Activated B cell treated with CpG ODN at 0.5 μM for 24 hours (primary cell): ENCODE measurements around the gene RASSF8. TPM values are rescaled to one million over a fixed set of nuclear protein-coding genes. Genes with fewer than 3 reads are reported as not detected.
A peak's percentile ranks its signal among the peaks of the same experiment; 100 is the strongest.

Experiments used
- ATAC-seq: fragments of 200-7000 bp; cut with Tn5 transposase; one replicate; pipeline ENCODE4 v1.10.0; 2021; ENCODE audit warnings: low read depth, mild to moderate bottlenecking, moderate library complexity
- CTCF ChIA-PET: fragments of 350-600 bp; sonication (Branson Sonifier 250); formaldehyde crosslinking; loops from one replicate; lab custom pipeline; 2021; ENCODE audit warnings: antibody characterized with exemption; lab: Charles Lee
- POLR2A ChIA-PET: fragments of 350-600 bp; sonication (Branson Sonifier 250); formaldehyde crosslinking; loops from one replicate; lab custom pipeline; 2021; ENCODE audit warnings: antibody characterized with exemption; lab: Charles Lee
- DNase-seq: peaks from one replicate; pipeline ENCODE4 v3.0.0; 2022
- H3K27ac Mint-ChIP-seq: one replicate; pipeline ENCODE4 v1.8.0; 2020; ENCODE audit warnings: mixed read lengths
- H3K27me3 Mint-ChIP-seq: one replicate; pipeline ENCODE4 v1.8.0; 2021; ENCODE audit warnings: mixed read lengths
- H3K36me3 Mint-ChIP-seq: one replicate; pipeline ENCODE4 v1.8.0; 2021; ENCODE audit warnings: low read depth, mixed read lengths
- H3K4me1 Mint-ChIP-seq: one replicate; pipeline ENCODE4 v1.8.0; 2021; ENCODE audit warnings: mixed read lengths
- H3K4me3 Mint-ChIP-seq: one replicate; pipeline ENCODE4 v1.8.0; 2020; ENCODE audit warnings: mild to moderate bottlenecking, mixed read lengths
- H3K9me3 Mint-ChIP-seq: one replicate; pipeline ENCODE4 v1.8.0; 2020; ENCODE audit warnings: mixed read lengths
- intact Hi-C: fragments of 100-400 bp; cut with micrococcal nuclease; formaldehyde crosslinking; loops from one replicate; pipeline ENCODE4 v1.15.1; 2024
- total RNA-seq: library from RNA; stranded (reverse); gene quantifications from 2 replicates; pipeline ENCODE4 v1.2.3, GENCODE V29; 2022
- TF ChIP-seq, protein P1 (sequence below): fragments of 200-600 bp; IDR thresholded peaks from one replicate; pipeline ENCODE4 v1.8.0; 2022; ENCODE audit warnings: antibody characterized with exemption, mild to moderate bottlenecking

The RASSF8 gene
- total RNA-seq, 1 donor from 2014 or later: 0.58 TPM

DNA sequence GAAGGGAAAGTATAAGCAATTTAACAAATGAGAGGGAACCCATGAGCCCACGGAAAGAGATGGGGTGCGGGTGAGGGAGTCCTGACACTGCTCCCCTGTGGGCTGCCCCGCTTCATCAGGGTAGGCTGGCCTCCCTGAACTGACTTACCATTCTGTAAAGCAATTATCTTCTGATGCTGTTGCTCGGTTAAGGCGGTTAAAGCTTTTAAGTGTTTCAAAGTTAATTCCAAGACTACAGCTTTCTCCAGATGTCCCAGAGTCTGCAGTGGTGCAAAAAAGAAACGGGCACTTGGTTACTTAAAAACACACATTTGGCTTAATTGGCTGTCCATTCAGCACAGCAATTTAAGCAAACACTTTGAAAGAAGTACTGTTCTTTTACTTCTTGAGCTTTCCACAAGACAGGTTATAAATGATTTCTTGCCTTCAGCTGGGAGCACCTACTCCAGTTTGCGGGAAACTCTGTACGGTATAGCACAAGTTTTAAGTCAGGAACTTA, 165.0 kb downstream of the RASSF8 start:
- ChIA-PET POLR2A (interaction anchor here (0.5 to 9.3 kb wide), 14 partner anchors 9 to 397 kb away, joined by 3 to 189 read pairs (median 6); partner anchors contain the start of gene SSPN), CTCF (interaction anchor here (0.6 to 8.5 kb wide), 15 partner anchors 9 to 491 kb away, joined by 3 to 74 read pairs (median 4); no protein-coding TSS in a partner anchor)
- TF ChIP-seq, protein P1, sequence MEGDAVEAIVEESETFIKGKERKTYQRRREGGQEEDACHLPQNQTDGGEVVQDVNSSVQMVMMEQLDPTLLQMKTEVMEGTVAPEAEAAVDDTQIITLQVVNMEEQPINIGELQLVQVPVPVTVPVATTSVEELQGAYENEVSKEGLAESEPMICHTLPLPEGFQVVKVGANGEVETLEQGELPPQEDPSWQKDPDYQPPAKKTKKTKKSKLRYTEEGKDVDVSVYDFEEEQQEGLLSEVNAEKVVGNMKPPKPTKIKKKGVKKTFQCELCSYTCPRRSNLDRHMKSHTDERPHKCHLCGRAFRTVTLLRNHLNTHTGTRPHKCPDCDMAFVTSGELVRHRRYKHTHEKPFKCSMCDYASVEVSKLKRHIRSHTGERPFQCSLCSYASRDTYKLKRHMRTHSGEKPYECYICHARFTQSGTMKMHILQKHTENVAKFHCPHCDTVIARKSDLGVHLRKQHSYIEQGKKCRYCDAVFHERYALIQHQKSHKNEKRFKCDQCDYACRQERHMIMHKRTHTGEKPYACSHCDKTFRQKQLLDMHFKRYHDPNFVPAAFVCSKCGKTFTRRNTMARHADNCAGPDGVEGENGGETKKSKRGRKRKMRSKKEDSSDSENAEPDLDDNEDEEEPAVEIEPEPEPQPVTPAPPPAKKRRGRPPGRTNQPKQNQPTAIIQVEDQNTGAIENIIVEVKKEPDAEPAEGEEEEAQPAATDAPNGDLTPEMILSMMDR: no peak
- H3K27me3 Mint-ChIP-seq: no peaks in the 10 kb centered on the region
- intact Hi-C loops: loop anchor here (1.0 to 2.0 kb wide), 2 partner anchors 9 to 63 kb away; no protein-coding TSS in a partner anchor
- H3K4me3 Mint-ChIP-seq: peak overlapping the region; percentile 96
- H3K9me3 Mint-ChIP-seq: no peaks in the 10 kb centered on the region
- ATAC-seq: no peak
- peaks cover 66% of the 10 kb centered on the region for H3K4me1 Mint-ChIP-seq
- DNase-seq: no peak
- H3K36me3 Mint-ChIP-seq: peaks cover 18% of the 10 kb centered on the region
- H3K27ac Mint-ChIP-seq: peak overlapping the region; percentile 97

DNA sequence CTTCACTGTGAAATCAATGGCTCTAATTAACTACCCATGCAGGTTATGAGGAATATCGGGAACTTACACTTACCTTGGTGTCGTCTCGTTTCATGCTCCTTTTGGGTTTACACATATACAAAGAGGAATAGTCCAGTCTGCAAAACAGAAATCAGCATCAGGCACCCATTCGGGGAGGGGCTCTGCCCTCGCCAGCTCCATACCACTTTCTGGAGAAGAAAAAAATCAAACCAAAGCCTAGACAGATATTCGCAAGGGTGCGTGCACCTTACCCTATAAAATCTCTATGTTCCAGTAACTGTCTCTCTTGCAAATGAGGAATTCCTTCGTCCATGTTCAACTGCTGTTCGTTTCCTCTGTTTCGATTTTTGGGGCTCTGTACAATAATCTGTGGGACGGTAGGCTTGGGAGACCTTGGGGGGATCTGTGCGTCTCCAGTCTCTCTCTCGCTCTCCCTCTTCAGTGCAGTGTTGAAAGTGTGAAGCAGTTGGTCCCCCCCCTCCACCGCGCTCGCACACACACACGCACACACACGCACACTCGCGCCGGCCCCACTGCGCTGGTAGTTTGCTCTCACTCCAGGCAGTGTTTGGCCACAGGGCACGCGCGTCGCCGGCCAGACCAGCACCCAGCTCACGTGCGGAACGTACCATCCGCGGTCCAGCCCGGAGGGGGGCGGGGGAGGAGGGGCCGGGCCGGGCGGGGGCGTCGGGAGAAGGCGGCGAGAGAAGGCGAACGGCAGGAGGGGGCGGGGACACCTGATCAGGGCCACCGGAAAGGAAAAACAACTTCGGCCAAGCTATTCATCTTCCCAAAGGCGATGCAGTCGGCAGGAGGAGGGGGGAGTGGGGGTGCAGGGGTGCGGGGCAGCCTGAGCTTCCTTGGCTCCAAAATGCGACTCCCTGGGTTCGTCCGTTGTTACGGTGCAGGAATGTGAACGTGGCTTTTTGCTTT, 166.2 kb downstream of the RASSF8 start, which contains the start of gene BHLHE41:
Gene BHLHE41 (minus strand): TSS at position 592 of the 954 bp plus-strand sequence. CDS start 258 bp downstream, at position 334.
- Mint-ChIP-seq H3K4me1 (peaks cover 59% of the 10 kb centered on the region), H3K27me3 (no peaks in the 10 kb centered on the region), H3K36me3 (peaks cover 18% of the 10 kb centered on the region), H3K4me3 (peak within 1 kb of the TSS; percentile 96), H3K9me3 (no peaks in the 10 kb centered on the region), H3K27ac (peak within 1 kb of the TSS; percentile 97)
- TF ChIP-seq, protein P1: no peak
- CTCF ChIA-PET: interaction anchor here (0.7 to 8.5 kb wide), 6 partner anchors 32 to 489 kb away, joined by 3 to 74 read pairs (median 4); no protein-coding TSS in a partner anchor
- intact Hi-C loops: loop anchor here (5.0 kb wide), 1 partner anchor 888 kb away; the partner anchor contains the start of gene TM7SF3
- ATAC-seq: peak; percentile 22
- DNase-seq: peak; percentile 49
- POLR2A ChIA-PET: interaction anchor here (0.6 to 9.3 kb wide), 23 partner anchors 9 to 808 kb away, joined by 3 to 189 read pairs (median 4); partner anchors contain the start of gene SSPN

DNA sequence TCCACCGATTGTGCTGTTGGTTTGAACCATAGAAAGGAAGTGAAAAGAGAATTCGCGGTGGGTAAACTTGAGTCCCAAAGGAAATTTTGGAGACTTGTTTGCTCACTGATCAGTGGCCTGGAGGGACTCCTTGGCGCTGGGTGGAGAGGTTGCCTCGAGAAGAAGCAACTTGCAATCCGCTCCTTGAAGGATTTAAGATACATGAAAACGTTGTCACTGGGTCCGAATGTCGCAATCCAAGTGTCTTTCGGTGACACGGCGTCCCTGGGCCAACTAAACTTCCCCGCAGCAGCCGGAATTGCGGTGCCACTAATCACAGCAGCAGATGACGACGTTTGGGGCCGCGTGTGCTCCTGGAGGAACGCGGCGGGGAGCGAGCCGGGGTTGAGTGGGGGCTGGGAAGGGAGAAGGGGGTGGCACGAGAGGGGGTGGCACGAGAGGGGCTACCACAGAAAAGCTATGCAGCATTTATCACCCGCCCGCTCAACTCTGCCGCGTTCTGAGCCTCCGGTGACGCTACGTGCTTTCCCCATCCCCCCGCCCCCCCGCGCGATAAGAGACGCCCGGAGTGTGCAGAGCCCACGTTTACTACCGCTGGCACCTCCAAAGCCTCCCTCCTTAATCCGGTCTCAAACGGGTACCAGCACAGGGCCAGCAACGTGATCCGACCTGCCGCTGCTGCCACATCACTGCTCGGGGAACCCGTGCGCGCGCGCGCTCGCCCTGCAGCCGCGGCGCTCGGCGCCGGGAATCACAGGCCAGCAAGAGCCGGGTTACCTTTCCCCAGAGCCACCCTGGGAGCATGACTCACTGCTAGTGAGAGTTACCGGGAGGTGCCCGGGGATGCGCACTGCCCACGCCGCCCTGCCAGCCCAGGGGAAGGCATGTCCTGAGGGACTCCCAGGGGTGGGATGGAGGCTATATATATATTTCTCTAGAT, 167.2 kb downstream of the RASSF8 start:
- POLR2A ChIA-PET: interaction anchor here (0.6 to 9.3 kb wide), 16 partner anchors 8 to 808 kb away, joined by 3 to 189 read pairs (median 4); partner anchors contain the start of gene SSPN
- Mint-ChIP-seq H3K27ac (peak overlapping the region; percentile 96), H3K4me3 (peak overlapping the region; percentile 96), H3K9me3 (no peaks in the 10 kb centered on the region), H3K36me3 (peaks cover 18% of the 10 kb centered on the region), H3K27me3 (no peaks in the 10 kb centered on the region), H3K4me1 (peaks cover 63% of the 10 kb centered on the region)
- intact Hi-C loops: loop anchor here (1.0 to 5.0 kb wide), 5 partner anchors 31 to 887 kb away; partner anchors contain the start of genes SSPN and TM7SF3
- ATAC-seq (peak; percentile 39), DNase-seq (peak; percentile 69)
- CTCF ChIA-PET: interaction anchor here (1.6 to 8.5 kb wide), 2 partner anchors 31 to 488 kb away, joined by 5 to 74 read pairs; no protein-coding TSS in a partner anchor
- TF ChIP-seq, protein P1: no peak
